Measurements from ENCODE around the gene AGER.

The AGER gene

DNA sequence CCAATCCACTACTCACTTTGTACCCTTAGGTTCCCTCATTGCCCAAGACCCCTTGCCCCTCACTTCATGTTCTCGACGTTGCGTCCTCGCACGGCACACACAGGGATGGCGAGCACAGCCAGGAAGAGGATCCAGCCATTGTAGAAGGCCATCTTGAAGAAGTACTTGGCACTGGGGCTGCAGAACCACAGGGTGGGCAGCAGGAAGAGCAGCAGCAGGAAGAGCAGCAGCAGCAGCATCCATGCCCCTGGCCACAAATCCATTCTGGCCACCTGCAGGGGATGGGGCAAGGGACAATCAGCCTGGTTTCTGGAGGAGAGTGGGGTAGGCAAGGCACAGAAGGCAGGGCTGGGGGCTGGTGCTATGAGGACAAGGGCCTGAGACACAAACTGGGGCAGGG is 12.8 kb downstream of the AGER start:
- H4K20me1 ChIP-seq (ENCODE audit: insufficient read depth, low read length) = no peaks in the 10 kb centered on the region
- H3K9me3 ChIP-seq (ENCODE audit: insufficient read depth, low read length, severe bottlenecking) = no peaks in the 10 kb centered on the region
- H3K4me2 ChIP-seq (ENCODE audit: insufficient read depth, low read length) = no peak overlapping the region
- no peak overlapping the region for H3K4me3 ChIP-seq (ENCODE audit: low read depth in 1 of 2, low read length in 2 of 2)
- no peak for ATAC-seq (ENCODE audit: insufficient read depth, low read depth)
- peaks cover 18% of the 10 kb centered on the region for H3K4me1 ChIP-seq (ENCODE audit: insufficient read depth, low read length)
- peaks cover 50% of the 10 kb centered on the region for H3K36me3 ChIP-seq (ENCODE audit: insufficient read depth, low read length)
- no peak for TF ChIP-seq EZH2 (IDR thresholded peaks at IDR 0.05; ENCODE audit: borderline replicate concordance, low read depth, low read length, severe bottlenecking)
- TF ChIP-seq, protein P1, sequence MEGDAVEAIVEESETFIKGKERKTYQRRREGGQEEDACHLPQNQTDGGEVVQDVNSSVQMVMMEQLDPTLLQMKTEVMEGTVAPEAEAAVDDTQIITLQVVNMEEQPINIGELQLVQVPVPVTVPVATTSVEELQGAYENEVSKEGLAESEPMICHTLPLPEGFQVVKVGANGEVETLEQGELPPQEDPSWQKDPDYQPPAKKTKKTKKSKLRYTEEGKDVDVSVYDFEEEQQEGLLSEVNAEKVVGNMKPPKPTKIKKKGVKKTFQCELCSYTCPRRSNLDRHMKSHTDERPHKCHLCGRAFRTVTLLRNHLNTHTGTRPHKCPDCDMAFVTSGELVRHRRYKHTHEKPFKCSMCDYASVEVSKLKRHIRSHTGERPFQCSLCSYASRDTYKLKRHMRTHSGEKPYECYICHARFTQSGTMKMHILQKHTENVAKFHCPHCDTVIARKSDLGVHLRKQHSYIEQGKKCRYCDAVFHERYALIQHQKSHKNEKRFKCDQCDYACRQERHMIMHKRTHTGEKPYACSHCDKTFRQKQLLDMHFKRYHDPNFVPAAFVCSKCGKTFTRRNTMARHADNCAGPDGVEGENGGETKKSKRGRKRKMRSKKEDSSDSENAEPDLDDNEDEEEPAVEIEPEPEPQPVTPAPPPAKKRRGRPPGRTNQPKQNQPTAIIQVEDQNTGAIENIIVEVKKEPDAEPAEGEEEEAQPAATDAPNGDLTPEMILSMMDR (IDR thresholded peaks at IDR 0.05; ENCODE audit: borderline replicate concordance, extremely low read depth, low read length, poor library complexity, severe bottlenecking) = no peak
- H3K27ac ChIP-seq (ENCODE audit: low read length) = no peak overlapping the region
- no peak overlapping the region for H2AFZ ChIP-seq (ENCODE audit: low read depth, low read length)
- no peak for DNase-seq
- H3K27me3 ChIP-seq (ENCODE audit: insufficient read depth, low read length, poor library complexity) = no peaks in the 10 kb centered on the region
- H3K9ac ChIP-seq (ENCODE audit: low read depth, low read length) = no peak overlapping the region
- peaks cover 22% of the 10 kb centered on the region for H3K79me2 ChIP-seq (ENCODE audit: insufficient read depth, low read length)

- Histone ChIP-seq H3K9ac (ENCODE audit: low read depth, low read length) (no peak overlapping the region), H2AFZ (ENCODE audit: low read depth, low read length) (no peak overlapping the region), H3K27ac (ENCODE audit: low read length) (no peak overlapping the region), H3K36me3 (ENCODE audit: insufficient read depth, low read length) (peaks cover 57% of the 10 kb centered on the region), H4K20me1 (ENCODE audit: insufficient read depth, low read length) (no peaks in the 10 kb centered on the region), H3K4me2 (ENCODE audit: insufficient read depth, low read length) (no peak overlapping the region), H3K79me2 (ENCODE audit: insufficient read depth, low read length) (peaks cover 16% of the 10 kb centered on the region), H3K4me3 (ENCODE audit: low read depth in 1 of 2, low read length in 2 of 2) (no peak overlapping the region), H3K9me3 (ENCODE audit: insufficient read depth, low read length, severe bottlenecking) (no peaks in the 10 kb centered on the region), H3K4me1 (ENCODE audit: insufficient read depth, low read length) (peaks cover 13% of the 10 kb centered on the region), H3K27me3 (ENCODE audit: insufficient read depth, low read length, poor library complexity) (no peaks in the 10 kb centered on the region)
- ATAC-seq (ENCODE audit: insufficient read depth, low read depth) (no peak), DNase-seq (no peak)
- TF ChIP-seq EZH2 (IDR thresholded peaks at IDR 0.05; ENCODE audit: borderline replicate concordance, low read depth, low read length, severe bottlenecking) = no peak
- TF ChIP-seq, protein P1 (IDR thresholded peaks at IDR 0.05; ENCODE audit: borderline replicate concordance, extremely low read depth, low read length, poor library complexity, severe bottlenecking) = no peak
Measured at GRCh38 chr6:32170294-32170693, 13.8 kb downstream of the AGER start.

DNA sequence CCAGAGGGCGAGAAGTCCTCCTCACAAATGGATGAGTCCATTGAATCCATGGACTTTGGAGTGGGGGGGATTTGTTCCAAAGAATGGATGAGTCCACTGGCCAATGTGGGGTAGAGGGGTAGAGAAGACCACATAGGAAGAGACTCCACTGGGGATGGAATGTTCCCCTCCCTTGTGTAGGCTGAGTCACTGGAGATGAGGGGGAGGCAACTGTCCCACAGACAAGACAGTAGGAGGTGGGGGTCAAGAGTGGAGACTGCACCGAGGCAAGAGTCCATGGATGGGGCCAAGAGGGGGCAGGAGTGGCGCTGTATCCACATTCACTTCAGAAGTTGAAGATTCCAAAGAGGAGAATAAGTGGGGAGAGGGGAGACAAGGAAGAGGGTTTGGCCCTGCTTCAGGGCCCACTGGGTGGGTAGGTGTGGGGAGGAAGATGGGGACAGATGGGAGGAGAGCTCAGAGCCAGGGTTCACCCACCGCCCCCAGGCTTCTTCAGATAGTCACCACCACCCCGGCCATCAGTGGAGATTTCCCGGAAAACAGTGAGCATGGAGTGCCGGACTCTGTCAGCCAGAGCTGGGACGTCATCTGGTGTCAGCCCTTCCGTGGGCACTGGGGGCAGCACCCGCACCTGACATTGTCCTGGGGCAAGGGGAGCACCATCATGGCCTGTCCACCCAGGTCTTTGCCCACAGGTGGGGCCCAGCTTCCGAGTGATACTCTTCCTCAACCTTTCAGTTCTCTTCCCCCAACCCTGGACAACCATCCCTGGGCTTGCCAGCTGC is 15.1 kb downstream of the AGER start:
- 0 out of 3 replicates have a peak, but pooled peaks have one; percentile 31 for ATAC-seq (ENCODE audit: insufficient read depth, low read depth)
- H3K9me3 ChIP-seq (ENCODE audit: insufficient read depth, low read length, severe bottlenecking) = no peaks in the 10 kb centered on the region
- H3K9ac ChIP-seq (ENCODE audit: low read depth, low read length) = no peak overlapping the region
- no peak overlapping the region for H3K4me3 ChIP-seq (ENCODE audit: low read depth in 1 of 2, low read length in 2 of 2)
- no peak for TF ChIP-seq EZH2 (IDR thresholded peaks at IDR 0.05; ENCODE audit: borderline replicate concordance, low read depth, low read length, severe bottlenecking)
- TF ChIP-seq, protein P1 (IDR thresholded peaks at IDR 0.05; ENCODE audit: borderline replicate concordance, extremely low read depth, low read length, poor library complexity, severe bottlenecking) = peak; percentile 35
- no peaks in the 10 kb centered on the region for H4K20me1 ChIP-seq (ENCODE audit: insufficient read depth, low read length)
- H2AFZ ChIP-seq (ENCODE audit: low read depth, low read length) = no peak overlapping the region
- H3K79me2 ChIP-seq (ENCODE audit: insufficient read depth, low read length) = peaks cover 3% of the 10 kb centered on the region; the same call in 1 of the 2 replicates
- H3K4me2 ChIP-seq (ENCODE audit: insufficient read depth, low read length) = no peak overlapping the region
- peaks cover 57% of the 10 kb centered on the region for H3K36me3 ChIP-seq (ENCODE audit: insufficient read depth, low read length)
- H3K27me3 ChIP-seq (ENCODE audit: insufficient read depth, low read length, poor library complexity) = no peaks in the 10 kb centered on the region
- no peaks in the 10 kb centered on the region for H3K4me1 ChIP-seq (ENCODE audit: insufficient read depth, low read length)
- no peak overlapping the region for H3K27ac ChIP-seq (ENCODE audit: low read length)
- DNase-seq = no peak
